Kidney (tissue), 14 donors: ENCODE results near the gene NPRL2. TPM values are rescaled to one million over a fixed set of nuclear protein-coding genes. Genes with fewer than 3 reads are reported as not detected.

Source experiments
- DNase-seq, 5 donors: peaks; one replicate each; pipeline ENCODE4 v3.0.0-alpha.2; 2013 to 2020
- FAIRE-seq: peaks from 2 replicates; lab custom pipeline; 2012; peaks lifted over from hg19 to GRCh38; lab: Jason Lieb, UNC
- H3K27ac ChIP-seq, 2 donors: one replicate each; pipeline ENCODE4 v1.7.0; 2013; ENCODE audit warnings: low read depth in 2 of 2, low read length in 2 of 2, inconsistent platforms in 1 of 2
- H3K27me3 ChIP-seq: one replicate; pipeline ENCODE4 v1.7.1; 2013; ENCODE audit warnings: low read length, inconsistent platforms; ENCODE audit not compliant: control insufficient read depth, insufficient read depth
- H3K36me3 ChIP-seq, 3 donors: one replicate each; pipeline versions ENCODE4 v1.7.0 to v1.7.1; 2013; ENCODE audit warnings: low read length in 3 of 3, control low read depth in 1 of 3, inconsistent platforms in 1 of 3; ENCODE audit not compliant: insufficient read depth in 3 of 3, control insufficient read depth in 2 of 3
- H3K4me1 ChIP-seq, 3 donors: one replicate each; pipeline versions ENCODE4 v1.7.0 to v1.7.1; 2013; ENCODE audit warnings: low read length in 3 of 3, inconsistent platforms in 1 of 3, low read depth in 1 of 3; ENCODE audit not compliant: control insufficient read depth in 2 of 3, insufficient read depth in 2 of 3
- H3K4me3 ChIP-seq, 3 donors: one replicate each; pipeline versions ENCODE4 v1.7.0 to v1.8.1; 2013; ENCODE audit warnings: low read length in 3 of 3, control low read depth in 1 of 3, inconsistent platforms in 1 of 3
- H3K9ac ChIP-seq, 3 donors: one replicate each; pipeline versions ENCODE4 v1.7.0 to v1.7.1; 2013; ENCODE audit warnings: low read length in 3 of 3, control low read depth in 1 of 3, inconsistent platforms in 1 of 3
- H3K9me3 ChIP-seq, 3 donors: one replicate each; pipeline versions ENCODE4 v1.7.0 to v1.7.1; 2013; ENCODE audit warnings: low read length in 3 of 3, control low read depth in 1 of 3, inconsistent platforms in 1 of 3; ENCODE audit not compliant: control insufficient read depth in 2 of 3, insufficient read depth in 1 of 3
- intact Hi-C: fragments of 100-400 bp; cut with DNase I; formaldehyde crosslinking; loops from one replicate; pipeline ENCODE4 v1.11.1; 2022
- polyA plus RNA-seq: library from polyadenylated mRNA; stranded (reverse); fragments of 350-450 nt; fragmentation: Illumina TruSeq; extraction: RNeasy Lipid Tissue Mini Kit (QIAGEN cat#74804); gene quantifications from one replicate; pipeline ENCODE4 v1.2.3, GENCODE V29; 2014; ENCODE audit warnings: low read depth, low replicate concordance; ENCODE audit not compliant: insufficient read depth
- total RNA-seq: library from RNA; stranded (reverse); fragmentation: NEBNext Ultra II Directional; extraction: Animal tissue kit (Norgen Biotek cat#: 25700); gene quantifications from one replicate; pipeline ENCODE4 v1.2.1, GENCODE V29; 2021
- TF ChIP-seq, protein P1 (sequence below): IDR thresholded peaks from 3 replicates; pipeline ENCODE4 v1.5.1; 2012; ENCODE audit warnings: mild to moderate bottlenecking, moderate library complexity, borderline replicate concordance; ENCODE audit not compliant: insufficient read depth; ENCODE audit errors: extremely low read depth
- donor health status: control.
- donor health status: control.
- donor health status: control.
- donor health status: control.
- donor health status: control.
- donor health status: DM: yes; HTN: yes; CAD: no.
- donor health status: Normal renal cell carcinoma (clear cell type).

Gene NPRL2
- total and polyA plus RNA-seq, 2 donors from 2014 or later = 23.5 to 39.8 TPM

DNA sequence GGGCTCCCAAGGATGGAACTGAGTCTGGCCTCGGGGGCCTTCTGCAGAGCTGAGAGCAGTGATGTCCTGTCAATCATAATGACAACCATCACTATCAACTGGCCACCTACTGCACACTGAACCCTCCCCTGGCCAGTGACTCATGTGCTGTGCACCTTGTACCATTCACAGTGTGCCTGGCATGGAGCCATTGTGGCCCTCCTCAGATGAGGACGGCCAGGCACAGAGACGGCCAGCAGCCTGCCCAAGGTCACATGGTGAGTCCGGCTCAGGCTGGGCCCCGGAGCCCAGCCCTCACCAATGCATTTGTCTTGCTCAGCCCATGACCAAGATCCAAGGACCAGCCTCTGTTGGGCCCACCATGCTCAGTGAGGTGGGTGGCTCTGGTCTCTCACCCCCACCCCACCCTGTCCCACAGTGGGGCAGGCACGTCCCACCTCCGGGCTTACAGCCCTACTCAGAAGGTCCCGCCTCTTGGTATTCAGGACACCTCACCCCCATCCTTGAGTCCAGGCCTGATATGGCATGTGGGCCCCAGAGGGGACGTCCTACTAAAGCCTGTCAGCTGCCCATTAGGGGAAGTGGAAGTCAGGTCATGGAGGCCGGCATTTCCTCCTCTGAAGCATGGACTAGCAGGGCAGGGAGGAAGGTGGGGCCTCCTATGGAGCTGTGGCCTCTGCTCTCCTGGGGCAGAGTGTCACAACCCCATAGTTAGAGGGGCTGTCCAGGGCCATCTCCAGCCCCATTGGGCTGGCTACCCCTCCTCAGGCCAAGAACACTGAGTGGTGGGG lies 44.7 kb upstream of the NPRL2 start:
- intact Hi-C loops = no loop called here
- FAIRE-seq = no peak

DNA sequence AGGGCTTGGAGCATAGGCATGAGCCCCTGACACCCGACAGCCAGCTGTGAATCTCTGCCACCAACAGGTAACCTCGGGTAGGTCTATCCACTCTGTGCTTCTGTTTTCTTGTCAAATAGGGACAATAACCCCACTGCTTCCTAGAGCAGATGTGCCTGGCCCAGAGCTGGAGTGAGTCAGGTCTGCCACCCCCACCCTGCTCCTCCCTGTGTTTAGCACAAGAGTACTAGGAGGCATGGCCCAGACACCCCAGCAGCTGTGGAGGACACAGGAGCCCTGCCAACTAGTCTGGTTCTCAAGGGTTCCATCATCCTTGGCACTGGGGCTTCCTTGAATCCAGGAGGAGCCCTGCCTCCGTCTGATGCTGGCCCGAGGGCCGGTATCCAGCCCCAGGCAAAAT lies 42.5 kb upstream of the NPRL2 start:
- Histone ChIP-seq H3K27ac (no peak overlapping the region), H3K36me3 (no peaks in the 10 kb centered on the region), H3K27me3 (no peaks in the 10 kb centered on the region), H3K9me3 (no peaks in the 10 kb centered on the region), H3K9ac (no peak overlapping the region), H3K4me1 (peaks cover 0 to 2% (median 0%) of the 10 kb centered on the region in 3 donors), H3K4me3 (no peak overlapping the region)
- intact Hi-C loops = no loop called here
- TF ChIP-seq, protein P1, sequence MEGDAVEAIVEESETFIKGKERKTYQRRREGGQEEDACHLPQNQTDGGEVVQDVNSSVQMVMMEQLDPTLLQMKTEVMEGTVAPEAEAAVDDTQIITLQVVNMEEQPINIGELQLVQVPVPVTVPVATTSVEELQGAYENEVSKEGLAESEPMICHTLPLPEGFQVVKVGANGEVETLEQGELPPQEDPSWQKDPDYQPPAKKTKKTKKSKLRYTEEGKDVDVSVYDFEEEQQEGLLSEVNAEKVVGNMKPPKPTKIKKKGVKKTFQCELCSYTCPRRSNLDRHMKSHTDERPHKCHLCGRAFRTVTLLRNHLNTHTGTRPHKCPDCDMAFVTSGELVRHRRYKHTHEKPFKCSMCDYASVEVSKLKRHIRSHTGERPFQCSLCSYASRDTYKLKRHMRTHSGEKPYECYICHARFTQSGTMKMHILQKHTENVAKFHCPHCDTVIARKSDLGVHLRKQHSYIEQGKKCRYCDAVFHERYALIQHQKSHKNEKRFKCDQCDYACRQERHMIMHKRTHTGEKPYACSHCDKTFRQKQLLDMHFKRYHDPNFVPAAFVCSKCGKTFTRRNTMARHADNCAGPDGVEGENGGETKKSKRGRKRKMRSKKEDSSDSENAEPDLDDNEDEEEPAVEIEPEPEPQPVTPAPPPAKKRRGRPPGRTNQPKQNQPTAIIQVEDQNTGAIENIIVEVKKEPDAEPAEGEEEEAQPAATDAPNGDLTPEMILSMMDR = no peak
- DNase-seq = no peak
- no peak for FAIRE-seq

More for the DNA sequence above, 44.7 kb upstream of the NPRL2 start:
- Histone ChIP-seq H3K27ac (no peak overlapping the region), H3K27me3 (no peaks in the 10 kb centered on the region), H3K9ac (no peak overlapping the region), H3K36me3 (no peaks in the 10 kb centered on the region), H3K9me3 (no peaks in the 10 kb centered on the region), H3K4me1 (peaks cover 0 to 2% (median 0%) of the 10 kb centered on the region in 3 donors), H3K4me3 (no peak overlapping the region)
- TF ChIP-seq, protein P1 = no peak
- DNase-seq = no peak

DNA sequence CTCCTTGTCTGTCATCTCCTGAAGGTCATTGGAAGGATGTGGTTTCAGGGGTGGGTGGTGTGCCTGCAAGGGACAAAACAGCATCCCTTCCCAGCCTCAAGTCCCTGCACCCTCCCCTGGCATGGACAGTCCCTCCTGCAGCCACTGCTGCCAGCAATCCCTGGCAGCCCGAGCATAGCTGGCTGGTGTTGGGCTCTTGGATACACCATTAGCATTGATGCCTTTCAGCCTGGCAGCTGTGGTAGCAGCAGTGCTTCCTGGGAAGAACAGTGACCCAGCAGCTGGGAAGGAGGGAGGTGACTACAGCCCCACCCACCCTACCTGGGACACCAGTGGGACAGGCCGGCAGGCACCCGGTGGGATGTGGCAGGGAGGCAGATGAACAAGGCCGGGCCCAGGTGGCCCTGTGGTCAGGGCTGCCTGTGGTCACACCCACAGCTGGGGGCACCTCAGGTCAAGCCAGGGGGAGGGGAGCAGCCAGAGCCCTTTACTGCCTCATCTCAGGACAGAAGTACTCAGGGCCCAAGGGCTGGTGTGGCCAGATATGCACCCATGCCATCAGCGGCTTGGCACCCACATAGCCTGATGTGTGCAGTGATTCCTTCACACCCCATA lies 41.6 kb upstream of the NPRL2 start:
- intact Hi-C loops = no loop called here
- H3K4me3 ChIP-seq = no peak overlapping the region
- FAIRE-seq (no peak), DNase-seq (no peak)
- TF ChIP-seq, protein P1 = no peak
- H3K4me1 ChIP-seq = peaks cover 0 to 2% (median 0%) of the 10 kb centered on the region in 3 donors
- no peaks in the 10 kb centered on the region for H3K36me3 ChIP-seq
- H3K27me3 ChIP-seq = no peaks in the 10 kb centered on the region
- no peaks in the 10 kb centered on the region for H3K9me3 ChIP-seq
- H3K27ac ChIP-seq = no peak overlapping the region
- H3K9ac ChIP-seq = no peak overlapping the region
